ENCODE data around the gene PRDM10.

Gene PRDM10

DNA sequence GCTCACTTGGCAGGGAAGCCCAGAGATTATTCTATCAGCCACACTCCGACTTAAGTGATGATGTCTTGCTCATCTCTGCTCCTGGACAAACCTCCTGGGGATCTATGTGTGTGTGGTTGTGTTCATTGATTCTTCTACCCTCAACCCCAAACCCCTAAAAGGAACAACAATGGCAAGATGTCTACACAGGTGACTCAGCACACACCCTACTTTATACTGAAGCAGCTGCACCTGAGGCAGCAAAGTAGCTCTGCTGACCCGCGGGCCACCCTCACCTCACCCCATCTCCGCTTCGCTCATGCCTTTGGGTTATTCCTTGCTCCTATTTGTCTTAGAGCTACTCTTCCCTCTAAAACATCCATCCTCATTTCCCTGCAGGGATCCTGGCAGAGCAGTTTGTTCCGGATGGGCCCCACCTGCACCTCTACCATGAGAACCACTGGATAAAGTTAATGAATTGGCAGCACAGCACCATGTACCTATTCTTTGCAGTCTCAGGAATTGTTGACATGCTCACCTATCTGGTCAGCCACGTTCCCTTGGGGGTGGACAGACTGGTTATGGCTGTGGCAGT, 148.3 kb downstream of the PRDM10 start:
- TF ChIP-seq SIN3A (IDR thresholded peaks at IDR 0.05; ENCODE audit: borderline replicate concordance, insufficient read depth, low read length) = no peak
- TF ChIP-seq POLR2AphosphoS5 (IDR thresholded peaks at IDR 0.05; ENCODE audit: low read depth, low read length) = no peak
- TF ChIP-seq FOXP2 (optimal IDR thresholded peaks at IDR 0.05; ENCODE audit: borderline replicate concordance, extremely low read depth, extremely low read length, insufficient read depth) = no peak
- TF ChIP-seq TAF1 (IDR thresholded peaks at IDR 0.05; ENCODE audit: borderline replicate concordance, insufficient read depth, low read length) = no peak
- TF ChIP-seq, protein P1, sequence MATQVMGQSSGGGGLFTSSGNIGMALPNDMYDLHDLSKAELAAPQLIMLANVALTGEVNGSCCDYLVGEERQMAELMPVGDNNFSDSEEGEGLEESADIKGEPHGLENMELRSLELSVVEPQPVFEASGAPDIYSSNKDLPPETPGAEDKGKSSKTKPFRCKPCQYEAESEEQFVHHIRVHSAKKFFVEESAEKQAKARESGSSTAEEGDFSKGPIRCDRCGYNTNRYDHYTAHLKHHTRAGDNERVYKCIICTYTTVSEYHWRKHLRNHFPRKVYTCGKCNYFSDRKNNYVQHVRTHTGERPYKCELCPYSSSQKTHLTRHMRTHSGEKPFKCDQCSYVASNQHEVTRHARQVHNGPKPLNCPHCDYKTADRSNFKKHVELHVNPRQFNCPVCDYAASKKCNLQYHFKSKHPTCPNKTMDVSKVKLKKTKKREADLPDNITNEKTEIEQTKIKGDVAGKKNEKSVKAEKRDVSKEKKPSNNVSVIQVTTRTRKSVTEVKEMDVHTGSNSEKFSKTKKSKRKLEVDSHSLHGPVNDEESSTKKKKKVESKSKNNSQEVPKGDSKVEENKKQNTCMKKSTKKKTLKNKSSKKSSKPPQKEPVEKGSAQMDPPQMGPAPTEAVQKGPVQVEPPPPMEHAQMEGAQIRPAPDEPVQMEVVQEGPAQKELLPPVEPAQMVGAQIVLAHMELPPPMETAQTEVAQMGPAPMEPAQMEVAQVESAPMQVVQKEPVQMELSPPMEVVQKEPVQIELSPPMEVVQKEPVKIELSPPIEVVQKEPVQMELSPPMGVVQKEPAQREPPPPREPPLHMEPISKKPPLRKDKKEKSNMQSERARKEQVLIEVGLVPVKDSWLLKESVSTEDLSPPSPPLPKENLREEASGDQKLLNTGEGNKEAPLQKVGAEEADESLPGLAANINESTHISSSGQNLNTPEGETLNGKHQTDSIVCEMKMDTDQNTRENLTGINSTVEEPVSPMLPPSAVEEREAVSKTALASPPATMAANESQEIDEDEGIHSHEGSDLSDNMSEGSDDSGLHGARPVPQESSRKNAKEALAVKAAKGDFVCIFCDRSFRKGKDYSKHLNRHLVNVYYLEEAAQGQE (IDR thresholded peaks at IDR 0.05; ENCODE audit: insufficient read depth in 1 of 2, low read depth in 2 of 2, low read length in 2 of 2) = no peak

DNA sequence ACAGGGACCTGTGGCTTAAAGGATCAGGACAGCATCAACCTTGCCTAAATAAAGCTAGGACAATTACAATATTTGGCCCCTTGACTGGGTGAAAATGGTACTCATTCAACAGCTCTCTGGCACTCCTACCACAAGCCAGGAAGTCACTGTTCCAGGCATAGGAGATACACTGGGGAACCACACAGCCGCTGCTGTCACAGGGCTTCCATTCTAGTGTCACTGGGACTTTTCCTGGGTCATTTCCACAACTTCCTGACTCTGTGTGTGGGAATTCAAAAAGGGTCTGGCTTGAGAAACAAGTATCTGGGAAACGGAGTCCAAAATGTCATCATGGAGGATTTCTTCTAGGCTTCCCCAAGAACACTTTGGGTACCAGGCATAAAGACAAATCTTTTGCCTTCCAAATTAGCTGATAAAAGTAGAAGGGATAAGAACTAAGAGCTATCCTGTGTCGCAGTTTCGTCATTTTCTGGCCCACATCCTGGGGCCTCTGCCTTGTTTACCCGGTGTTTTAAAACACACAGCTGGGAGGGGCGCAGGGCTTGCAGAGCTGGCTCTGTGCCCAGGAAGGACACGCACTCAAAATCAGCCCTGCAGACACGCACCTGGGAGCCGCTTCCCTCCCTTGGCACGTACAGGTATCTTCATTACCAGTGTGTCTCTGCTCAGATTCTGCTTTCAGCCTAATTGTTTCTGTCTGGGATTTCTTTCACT, 149.0 kb downstream of the PRDM10 start:
- no peak for TF ChIP-seq TAF1 (IDR thresholded peaks at IDR 0.05; ENCODE audit: borderline replicate concordance, insufficient read depth, low read length)
- TF ChIP-seq FOXP2 (optimal IDR thresholded peaks at IDR 0.05; ENCODE audit: borderline replicate concordance, extremely low read depth, extremely low read length, insufficient read depth) = peak; percentile 85
- no peak for TF ChIP-seq SIN3A (IDR thresholded peaks at IDR 0.05; ENCODE audit: borderline replicate concordance, insufficient read depth, low read length)

DNA sequence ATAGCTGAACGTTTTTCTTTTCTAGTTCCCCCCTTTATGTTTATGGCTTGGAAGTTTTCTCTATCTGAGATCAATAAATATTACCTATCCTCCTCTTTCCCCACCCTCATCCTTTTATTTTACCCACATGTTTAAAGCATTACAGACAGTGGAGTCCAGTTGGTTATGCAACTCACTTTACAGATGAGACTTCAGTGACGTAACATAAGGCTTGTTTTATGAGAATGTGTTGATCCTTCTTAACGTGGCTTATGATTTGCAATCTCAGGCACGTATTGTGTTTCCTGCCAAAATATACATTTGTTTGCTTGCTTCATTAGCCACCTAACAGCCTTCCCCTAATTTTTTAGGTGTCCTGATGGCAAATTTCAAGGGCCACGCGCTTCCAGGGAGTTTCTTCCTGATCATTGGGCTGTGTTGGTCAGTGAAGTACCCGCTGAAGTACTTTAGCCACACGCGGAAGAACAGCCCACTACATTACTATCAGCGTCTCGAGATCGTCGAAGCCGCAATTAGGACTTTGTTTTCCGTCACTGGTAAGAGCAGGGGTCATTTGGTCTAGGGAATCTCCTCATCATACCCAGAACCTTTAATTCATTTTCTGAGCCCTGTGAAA, 150.4 kb downstream of the PRDM10 start:
- TF ChIP-seq TAF1 (IDR thresholded peaks at IDR 0.05; ENCODE audit: borderline replicate concordance, insufficient read depth, low read length) = no peak
- TF ChIP-seq, protein P1 (IDR thresholded peaks at IDR 0.05; ENCODE audit: insufficient read depth in 1 of 2, low read depth in 2 of 2, low read length in 2 of 2) = no peak
- TF ChIP-seq SIN3A (IDR thresholded peaks at IDR 0.05; ENCODE audit: borderline replicate concordance, insufficient read depth, low read length) = no peak
- TF ChIP-seq FOXP2 (optimal IDR thresholded peaks at IDR 0.05; ENCODE audit: borderline replicate concordance, extremely low read depth, extremely low read length, insufficient read depth) = no peak
- no peak for TF ChIP-seq POLR2AphosphoS5 (IDR thresholded peaks at IDR 0.05; ENCODE audit: low read depth, low read length)
